LHCN-M2 (cell line): ENCODE results near the gene JAML. TPM values are rescaled to one million over a fixed set of nuclear protein-coding genes. Genes with fewer than 3 reads are reported as not detected.

Experiments used
- DNase-seq: peaks from one replicate; pipeline ENCODE4 v3.0.0-alpha.2; 2012; ENCODE audit warnings: low read depth
- polyA plus RNA-seq: library from polyadenylated mRNA; unstranded; fragments of >200 nt; gene quantifications from one replicate; pipeline ENCODE4 v1.2.1, GENCODE V29; 2012; ENCODE audit warnings: missing spikeins
- total RNA-seq: library from RNA; depleted of rRNA; stranded (reverse); fragments of >200 nt; gene quantifications from 2 replicates; pipeline ENCODE4 v1.2.3, GENCODE V29; 2014; rRNA removed

Gene JAML
- not detected in 2 replicates for total RNA-seq
- not detected for polyA plus RNA-seq

- no peak for DNase-seq
These were observed at the start of gene JAML for GRCh38 chr11:118224511-118225188. Gene JAML, minus strand, starts transcription at chr11:118225011. Its CDS starts 10,145 bp downstream, at chr11:118214866.

GRCh38 chr11:118274186-118274585 lies 49.4 kb upstream of the JAML start:
- DNase-seq: no peak

GRCh38 chr11:118272001-118272400 lies 47.2 kb upstream of the JAML start:
- DNase-seq: no peak

- DNase-seq: no peak
These were observed 42.7 kb upstream of the JAML start for GRCh38 chr11:118267486-118267885.

- no peak for DNase-seq
These were observed 41.1 kb upstream of the JAML start for GRCh38 chr11:118265954-118266353.

- no peak for DNase-seq
These were observed 40.0 kb upstream of the JAML start for GRCh38 chr11:118264569-118265465.

- DNase-seq: no peak
These were observed 39.1 kb upstream of the JAML start, which contains the start of gene MPZL2 for GRCh38 chr11:118263695-118264568. Gene MPZL2, minus strand, starts transcription at chr11:118264297. Its CDS starts 144 bp downstream, at chr11:118264153.

GRCh38 chr11:118263112-118263511 lies 38.3 kb upstream of the JAML start:
- DNase-seq: no peak

- DNase-seq: no peak
These were observed 35.5 kb upstream of the JAML start for GRCh38 chr11:118260353-118260752.

- DNase-seq: no peak
These were observed 34.3 kb upstream of the JAML start for GRCh38 chr11:118259138-118259537.

GRCh38 chr11:118258410-118258809 lies 33.6 kb upstream of the JAML start:
- DNase-seq: no peak

- DNase-seq: no peak
These were observed 27.9 kb upstream of the JAML start for GRCh38 chr11:118252688-118253087.

- DNase-seq: peak; percentile 9
These were observed 27.2 kb upstream of the JAML start, which contains the start of gene MPZL3 for GRCh38 chr11:118251858-118252652. Gene MPZL3, minus strand, starts transcription at chr11:118252365. Its CDS starts 71 bp downstream, at chr11:118252294.

GRCh38 chr11:118247041-118247440 lies 22.2 kb upstream of the JAML start:
- DNase-seq: no peak

GRCh38 chr11:118245936-118246562 lies 21.2 kb upstream of the JAML start:
- DNase-seq: no peak

GRCh38 chr11:118243993-118244762 lies 19.4 kb upstream of the JAML start:
- DNase-seq: no peak

GRCh38 chr11:118243161-118243560 lies 18.4 kb upstream of the JAML start:
- DNase-seq: no peak

GRCh38 chr11:118241764-118242098 lies 16.9 kb upstream of the JAML start:
- DNase-seq: no peak

- DNase-seq: no peak
These were observed 16.4 kb upstream of the JAML start for GRCh38 chr11:118240999-118241763.
